Neuronal stem cell (in vitro differentiated cells): Measurements from ENCODE around the gene OTOP2.

ENCODE experiments used
- DNase-seq: peaks from one replicate; pipeline ENCODE4 v3.0.0-alpha.2; 2013; ENCODE audit warnings: low spot score
- H2AFZ ChIP-seq: one replicate; pipeline ENCODE4 v1.6.1; 2013; ENCODE audit warnings: mild to moderate bottlenecking, low read length, inconsistent platforms
- H2AK5ac ChIP-seq: 2 replicates; pipeline ENCODE4 v1.6.1; 2013; ENCODE audit warnings: low read depth, mild to moderate bottlenecking, inconsistent platforms, low read length, moderate library complexity, mixed read lengths
- H2BK120ac ChIP-seq: 2 replicates; pipeline ENCODE4 v1.6.1; 2013; ENCODE audit warnings: low read depth, mild to moderate bottlenecking, inconsistent platforms, low read length, moderate library complexity, mixed read lengths
- H2BK12ac ChIP-seq: one replicate; pipeline ENCODE4 v1.6.1; 2013; ENCODE audit warnings: low read length, inconsistent platforms
- H2BK15ac ChIP-seq: 2 replicates; pipeline ENCODE4 v1.6.1; 2013; ENCODE audit warnings: mild to moderate bottlenecking, low read length, inconsistent platforms, mixed read lengths
- H2BK5ac ChIP-seq: one replicate; pipeline ENCODE4 v1.6.1; 2013; ENCODE audit warnings: inconsistent platforms, mild to moderate bottlenecking, low read length, moderate library complexity
- H3K14ac ChIP-seq: one replicate; pipeline ENCODE4 v1.6.1; 2013; ENCODE audit warnings: low read length, inconsistent platforms
- H3K18ac ChIP-seq: 2 replicates; pipeline ENCODE4 v1.6.1; 2013; ENCODE audit warnings: low read length, inconsistent platforms
- H3K23ac ChIP-seq: 2 replicates; pipeline ENCODE4 v1.6.1; 2013; ENCODE audit warnings: low read depth, mild to moderate bottlenecking, mixed read lengths, low read length, inconsistent platforms; ENCODE audit not compliant: poor library complexity
- H3K27ac ChIP-seq: replicated peaks from 3 replicates; pipeline ENCODE4 v1.5.1; 2013; ENCODE audit warnings: low read length, inconsistent platforms
- H3K27me3 ChIP-seq, 3 experiments: 2 replicates each; pipeline ENCODE4 v1.6.1; 2013; ENCODE audit warnings: low read length in 3 of 3, mild to moderate bottlenecking in 2 of 3, inconsistent platforms in 1 of 3, low read depth in 1 of 3, mixed read lengths in 1 of 3, moderate library complexity in 1 of 3; ENCODE audit not compliant: control insufficient read depth in 3 of 3, insufficient read depth in 3 of 3
- H3K36me3 ChIP-seq, 2 donors: replicated peaks in 1 of 2; 2 replicates each; pipeline ENCODE4 v1.6.1; 2013; ENCODE audit warnings: low read length in 2 of 2; ENCODE audit not compliant: control insufficient read depth in 2 of 2, insufficient read depth in 2 of 2
- H3K4ac ChIP-seq: 2 replicates; pipeline ENCODE4 v1.6.1; 2013; ENCODE audit warnings: inconsistent platforms, mild to moderate bottlenecking, low read length, moderate library complexity
- H3K4me1 ChIP-seq, 2 donors: 1 replicate in 1 of 2; 2 replicates in 1 of 2; pipeline ENCODE4 v1.6.1; 2013; ENCODE audit warnings: low read length in 2 of 2, low read depth in 1 of 2; ENCODE audit not compliant: control insufficient read depth in 2 of 2, insufficient read depth in 1 of 2
- H3K4me2 ChIP-seq: one replicate; pipeline ENCODE4 v1.6.1; 2013; ENCODE audit warnings: mild to moderate bottlenecking, low read length, inconsistent platforms; ENCODE audit not compliant: insufficient read depth, poor library complexity, severe bottlenecking
- H3K4me3 ChIP-seq, 2 donors: 2 replicates each; pipeline ENCODE4 v1.5.1; 2013; ENCODE audit warnings: low read length in 2 of 2, mild to moderate bottlenecking in 2 of 2, inconsistent platforms in 1 of 2, moderate library complexity in 1 of 2
- H3K79me1 ChIP-seq: one replicate; pipeline ENCODE4 v1.6.1; 2013; ENCODE audit warnings: low read depth, mild to moderate bottlenecking, inconsistent platforms, low read length, moderate library complexity
- H3K9ac ChIP-seq: one replicate; pipeline ENCODE4 v1.6.1; 2013; ENCODE audit warnings: mild to moderate bottlenecking, low read depth, low read length, inconsistent platforms; ENCODE audit not compliant: poor library complexity
- H3K9me3 ChIP-seq, 2 donors: replicated peaks in 1 of 2; 2 replicates each; pipeline versions ENCODE3 to v1.6.1; 2013; ENCODE audit warnings: low read length in 2 of 2, mild to moderate bottlenecking in 2 of 2, inconsistent platforms in 1 of 2, low read depth in 1 of 2, mixed read lengths in 1 of 2, moderate library complexity in 1 of 2; ENCODE audit not compliant: control insufficient read depth in 2 of 2, insufficient read depth in 1 of 2
- H4K8ac ChIP-seq: one replicate; pipeline ENCODE4 v1.6.1; 2013; ENCODE audit warnings: low read depth, mild to moderate bottlenecking, inconsistent platforms, low read length, moderate library complexity
- H4K91ac ChIP-seq: one replicate; pipeline ENCODE4 v1.6.1; 2013; ENCODE audit warnings: low read length, low read depth, mild to moderate bottlenecking, inconsistent platforms; ENCODE audit not compliant: poor library complexity
- WGBS, 2 donors: extraction: QIAGEN DNeasy Blood & Tissue Kit; methylation state at CpG; one replicate each; pipeline ENCODE4 v1.1.7; 2013; ENCODE audit warnings: missing lambda C conversion rate in 2 of 2, mixed read lengths in 1 of 2; ENCODE audit not compliant: insufficient read length in 2 of 2, insufficient replicate concordance in 1 of 2; ENCODE audit errors: extremely low coverage in 2 of 2; 5-methylcytosine and 5-hydroxymethylcytosine counted together

The OTOP2 gene

DNA sequence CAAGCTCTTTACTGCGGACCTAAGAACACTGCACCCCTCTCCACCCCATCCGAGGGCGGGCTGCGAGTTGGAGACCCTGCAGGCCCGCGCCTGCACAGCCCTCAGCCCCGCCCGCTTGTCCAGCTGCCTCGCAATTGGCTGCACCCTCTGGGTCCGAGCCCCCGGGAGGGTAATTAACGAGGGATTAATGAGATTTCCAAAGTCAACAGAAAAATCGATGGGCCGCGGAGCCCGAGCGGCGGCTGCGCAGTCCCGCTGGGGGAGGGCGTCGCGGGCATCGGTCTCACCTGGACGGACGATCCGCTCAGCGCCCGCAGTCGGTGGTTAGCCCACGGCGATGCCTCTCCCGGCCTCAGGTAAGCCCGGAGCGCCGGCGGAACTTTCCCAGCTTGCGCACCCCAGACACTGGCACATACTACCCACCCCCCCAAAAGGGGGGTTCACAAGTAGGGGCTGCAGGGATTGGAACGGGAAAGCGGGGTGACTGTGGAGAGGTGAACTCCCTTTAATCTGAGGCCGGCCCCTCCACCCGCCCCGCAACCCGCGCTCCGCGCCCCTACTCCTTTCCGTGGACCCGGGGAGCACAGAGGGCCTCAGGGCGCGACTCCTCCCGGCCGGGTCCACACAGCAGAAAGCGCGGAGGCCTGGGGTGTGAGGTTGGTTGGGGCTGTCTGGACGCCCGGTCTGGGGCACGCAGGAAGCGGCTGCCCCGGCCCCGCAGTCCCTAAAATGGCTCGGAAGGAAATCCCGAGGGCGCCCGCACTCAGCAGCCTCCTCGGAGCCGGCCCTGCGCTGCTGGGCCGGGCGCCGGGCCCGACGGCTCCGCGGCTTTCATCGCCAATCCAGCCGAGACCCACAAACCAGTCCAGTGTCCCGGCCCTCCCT is 11.8 kb downstream of the OTOP2 start, which contains the start of gene OTOP3:
Gene OTOP3 (plus strand): TSS at position 314 of the 885 bp plus-strand sequence. CDS start 24 bp downstream, at position 338.
- no peak within 1 kb of the TSS for H3K9ac ChIP-seq
- no peak within 1 kb of the TSS for H3K4me3 ChIP-seq
- peaks cover 0 to 1% of the 10 kb centered on the region in 2 donors for H3K9me3 ChIP-seq
- H2BK120ac ChIP-seq, result no peak within 1 kb of the TSS
- peak within 1 kb of the TSS; percentile 55 for H3K23ac ChIP-seq
- peak within 1 kb of the TSS; percentile 8 for H3K18ac ChIP-seq
- H2BK5ac ChIP-seq, result no peak within 1 kb of the TSS
- H3K27ac ChIP-seq, result no peak within 1 kb of the TSS
- no CpG with 5 or more reads among the region's 78 CpGs for WGBS, 2 donors
- peaks cover 19 to 92% (median 58%) of the 10 kb centered on the region in 3 experiments for H3K27me3 ChIP-seq
- H2BK12ac ChIP-seq, result no peak within 1 kb of the TSS
- H4K91ac ChIP-seq, result no peak within 1 kb of the TSS
- H3K79me1 ChIP-seq, result peaks cover under 1% of the 10 kb centered on the region
- no peak within 1 kb of the TSS for H3K4ac ChIP-seq
- no peak within 1 kb of the TSS for H4K8ac ChIP-seq
- H3K14ac ChIP-seq, result peak within 1 kb of the TSS; percentile 89
- no peak within 1 kb of the TSS for H2BK15ac ChIP-seq
- H3K4me2 ChIP-seq, result peak within 1 kb of the TSS; percentile 25
- peaks cover 0 to 6% of the 10 kb centered on the region in 2 donors for H3K4me1 ChIP-seq
- no peak within 1 kb of the TSS for H2AK5ac ChIP-seq
- no peak for DNase-seq
- H3K36me3 ChIP-seq, result no peaks in the 10 kb centered on the region
- no peak within 1 kb of the TSS for H2AFZ ChIP-seq

DNA sequence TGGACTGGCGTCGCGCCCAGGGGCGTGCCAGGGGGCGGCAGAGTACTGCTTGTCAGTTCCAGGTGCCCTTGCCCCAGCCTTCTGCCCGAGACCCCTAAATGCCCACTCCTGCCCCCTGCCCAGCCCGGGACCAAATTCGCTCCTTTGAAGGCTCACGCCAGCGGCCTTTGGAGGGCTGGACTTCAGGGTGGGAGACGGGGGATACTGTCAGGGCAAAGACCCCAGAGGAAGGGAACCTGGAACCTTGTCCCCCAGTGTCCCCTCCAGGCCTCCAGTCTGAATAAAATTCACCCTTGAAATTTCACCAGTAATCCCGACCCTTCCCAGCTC is 12.4 kb downstream of the OTOP2 start:
- H3K14ac ChIP-seq, result peak overlapping the region; percentile 89
- H3K4me2 ChIP-seq, result no peak overlapping the region
- peaks cover 0 to 3% of the 10 kb centered on the region in 2 donors for H3K4me1 ChIP-seq
- DNase-seq, result no peak
- no peak overlapping the region for H2AFZ ChIP-seq
- H3K27me3 ChIP-seq, result peaks cover 19 to 93% (median 57%) of the 10 kb centered on the region in 3 experiments
- no peak overlapping the region for H2BK15ac ChIP-seq
- no peak overlapping the region for H3K18ac ChIP-seq
- no CpG with 5 or more reads among the region's 12 CpGs for WGBS, 2 donors
- H3K79me1 ChIP-seq, result no peaks in the 10 kb centered on the region
- no peak overlapping the region for H4K8ac ChIP-seq
- H3K36me3 ChIP-seq, result no peaks in the 10 kb centered on the region
- no peak overlapping the region for H3K4ac ChIP-seq
- H2BK120ac ChIP-seq, result no peak overlapping the region
- H3K23ac ChIP-seq, result peak overlapping the region; percentile 17
- H3K27ac ChIP-seq, result no peak overlapping the region
- no peak overlapping the region for H2BK5ac ChIP-seq
- no peak overlapping the region for H2BK12ac ChIP-seq
- H2AK5ac ChIP-seq, result no peak overlapping the region
- no peak overlapping the region for H4K91ac ChIP-seq
- H3K4me3 ChIP-seq, result no peak overlapping the region
- H3K9ac ChIP-seq, result no peak overlapping the region
- peaks cover 0 to 1% of the 10 kb centered on the region in 2 donors for H3K9me3 ChIP-seq

DNA sequence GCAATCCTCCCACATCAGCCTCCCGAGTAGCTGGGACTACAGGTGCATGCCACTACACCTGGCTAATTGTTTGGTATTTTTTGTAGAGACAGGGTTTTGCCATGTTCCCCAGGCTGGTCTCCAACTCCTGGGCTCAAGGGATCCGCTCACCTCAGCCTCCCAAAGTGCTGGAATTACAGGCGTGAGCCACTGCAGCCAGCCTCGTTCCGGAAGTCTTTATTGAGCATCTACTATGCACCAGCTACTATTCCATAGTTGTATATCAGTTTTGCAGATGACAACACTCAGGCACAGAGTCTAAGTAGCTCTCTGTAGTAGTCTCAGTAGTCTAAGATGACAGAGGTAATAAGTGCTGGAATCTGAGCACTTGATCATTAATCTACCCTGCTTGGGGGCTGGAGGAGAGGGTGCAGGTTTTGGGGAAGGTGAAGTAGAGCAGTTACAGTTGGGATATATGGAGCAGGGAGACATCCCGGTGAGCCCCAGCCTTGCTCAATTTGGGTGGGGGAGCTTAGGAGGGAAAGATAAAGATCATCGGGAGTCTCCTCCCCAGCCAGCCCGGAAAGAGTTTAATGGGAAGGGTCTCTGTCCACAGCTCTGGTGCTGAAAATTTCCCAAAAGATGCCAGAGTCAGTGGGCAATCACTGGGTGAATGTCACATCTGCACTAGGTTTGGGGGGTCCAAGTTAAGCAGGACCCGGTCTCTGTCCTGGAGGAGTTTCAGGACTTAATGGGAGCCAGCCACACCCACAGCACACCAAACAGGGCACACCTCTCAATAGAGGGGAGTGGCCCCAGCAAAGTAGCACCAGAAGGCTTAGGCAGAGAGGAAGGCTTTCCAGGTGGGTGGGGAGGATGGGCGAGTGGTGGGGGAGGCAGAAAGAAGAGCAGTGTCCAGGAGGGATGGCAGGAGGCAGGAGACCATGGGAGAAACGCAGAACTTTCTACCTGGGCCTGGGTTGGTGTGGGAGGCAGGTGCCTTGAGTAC is 13.3 kb downstream of the OTOP2 start:
- Histone ChIP-seq H2BK15ac (no peak overlapping the region), H3K14ac (no peak overlapping the region), H3K4me1 (peaks cover 0 to 3% of the 10 kb centered on the region in 2 donors), H3K18ac (no peak overlapping the region), H4K91ac (no peak overlapping the region), H2BK12ac (no peak overlapping the region), H3K36me3 (no peaks in the 10 kb centered on the region), H3K27ac (no peak overlapping the region), H2AK5ac (no peak overlapping the region), H3K23ac (no peak overlapping the region), H3K9me3 (peaks cover 0 to 1% of the 10 kb centered on the region in 2 donors), H4K8ac (no peak overlapping the region), H2BK5ac (no peak overlapping the region), H3K27me3 (peaks cover 19 to 95% (median 56%) of the 10 kb centered on the region in 3 experiments), H3K79me1 (no peaks in the 10 kb centered on the region), H2AFZ (no peak overlapping the region), H2BK120ac (no peak overlapping the region), H3K4ac (no peak overlapping the region), H3K4me2 (no peak overlapping the region), H3K4me3 (no peak overlapping the region), H3K9ac (no peak overlapping the region)
- DNase-seq, result peak; percentile 36
- WGBS, 2 donors, result no CpG with 5 or more reads among the region's 11 CpGs
